Kidney (tissue), 14 donors: ENCODE results near the gene GALR2. TPM values are rescaled to one million over a fixed set of nuclear protein-coding genes. Genes with fewer than 3 reads are reported as not detected.
"Not testable (repeated sequence)": the region's sequence is repeated elsewhere in the genome, so short reads cannot be mapped to it uniquely, and the experiment has no call there.

Experiments
- DNase-seq, 5 donors: peaks; one replicate each; pipeline ENCODE4 v3.0.0-alpha.2; 2013 to 2020
- FAIRE-seq: peaks from 2 replicates; lab custom pipeline; 2012; peaks lifted over from hg19 to GRCh38; lab: Jason Lieb, UNC
- H3K27ac ChIP-seq, 2 donors: one replicate each; pipeline ENCODE4 v1.7.0; 2013; ENCODE audit warnings: low read depth in 2 of 2, low read length in 2 of 2, inconsistent platforms in 1 of 2
- H3K27me3 ChIP-seq: one replicate; pipeline ENCODE4 v1.7.1; 2013; ENCODE audit warnings: low read length, inconsistent platforms; ENCODE audit not compliant: control insufficient read depth, insufficient read depth
- H3K36me3 ChIP-seq, 3 donors: one replicate each; pipeline versions ENCODE4 v1.7.0 to v1.7.1; 2013; ENCODE audit warnings: low read length in 3 of 3, control low read depth in 1 of 3, inconsistent platforms in 1 of 3; ENCODE audit not compliant: insufficient read depth in 3 of 3, control insufficient read depth in 2 of 3
- H3K4me1 ChIP-seq, 3 donors: one replicate each; pipeline versions ENCODE4 v1.7.0 to v1.7.1; 2013; ENCODE audit warnings: low read length in 3 of 3, inconsistent platforms in 1 of 3, low read depth in 1 of 3; ENCODE audit not compliant: control insufficient read depth in 2 of 3, insufficient read depth in 2 of 3
- H3K4me3 ChIP-seq, 3 donors: one replicate each; pipeline versions ENCODE4 v1.7.0 to v1.8.1; 2013; ENCODE audit warnings: low read length in 3 of 3, control low read depth in 1 of 3, inconsistent platforms in 1 of 3
- H3K9ac ChIP-seq, 3 donors: one replicate each; pipeline versions ENCODE4 v1.7.0 to v1.7.1; 2013; ENCODE audit warnings: low read length in 3 of 3, control low read depth in 1 of 3, inconsistent platforms in 1 of 3
- H3K9me3 ChIP-seq, 3 donors: one replicate each; pipeline versions ENCODE4 v1.7.0 to v1.7.1; 2013; ENCODE audit warnings: low read length in 3 of 3, control low read depth in 1 of 3, inconsistent platforms in 1 of 3; ENCODE audit not compliant: control insufficient read depth in 2 of 3, insufficient read depth in 1 of 3
- intact Hi-C: fragments of 100-400 bp; cut with DNase I; formaldehyde crosslinking; loops from one replicate; pipeline ENCODE4 v1.11.1; 2022
- polyA plus RNA-seq: library from polyadenylated mRNA; stranded (reverse); fragments of 350-450 nt; fragmentation: Illumina TruSeq; extraction: RNeasy Lipid Tissue Mini Kit (QIAGEN cat#74804); gene quantifications from one replicate; pipeline ENCODE4 v1.2.3, GENCODE V29; 2014; ENCODE audit warnings: low read depth, low replicate concordance; ENCODE audit not compliant: insufficient read depth
- total RNA-seq: library from RNA; stranded (reverse); fragmentation: NEBNext Ultra II Directional; extraction: Animal tissue kit (Norgen Biotek cat#: 25700); gene quantifications from one replicate; pipeline ENCODE4 v1.2.1, GENCODE V29; 2021
- TF ChIP-seq, protein P1 (sequence below): IDR thresholded peaks from 3 replicates; pipeline ENCODE4 v1.5.1; 2012; ENCODE audit warnings: mild to moderate bottlenecking, moderate library complexity, borderline replicate concordance; ENCODE audit not compliant: insufficient read depth; ENCODE audit errors: extremely low read depth
- donor health status: control.
- donor health status: control.
- donor health status: control.
- donor health status: control.
- donor health status: control.
- donor health status: DM: yes; HTN: yes; CAD: no.
- donor health status: Normal renal cell carcinoma (clear cell type).

The GALR2 gene
- total and polyA plus RNA-seq, 2 donors from 2014 or later = not detected

DNA sequence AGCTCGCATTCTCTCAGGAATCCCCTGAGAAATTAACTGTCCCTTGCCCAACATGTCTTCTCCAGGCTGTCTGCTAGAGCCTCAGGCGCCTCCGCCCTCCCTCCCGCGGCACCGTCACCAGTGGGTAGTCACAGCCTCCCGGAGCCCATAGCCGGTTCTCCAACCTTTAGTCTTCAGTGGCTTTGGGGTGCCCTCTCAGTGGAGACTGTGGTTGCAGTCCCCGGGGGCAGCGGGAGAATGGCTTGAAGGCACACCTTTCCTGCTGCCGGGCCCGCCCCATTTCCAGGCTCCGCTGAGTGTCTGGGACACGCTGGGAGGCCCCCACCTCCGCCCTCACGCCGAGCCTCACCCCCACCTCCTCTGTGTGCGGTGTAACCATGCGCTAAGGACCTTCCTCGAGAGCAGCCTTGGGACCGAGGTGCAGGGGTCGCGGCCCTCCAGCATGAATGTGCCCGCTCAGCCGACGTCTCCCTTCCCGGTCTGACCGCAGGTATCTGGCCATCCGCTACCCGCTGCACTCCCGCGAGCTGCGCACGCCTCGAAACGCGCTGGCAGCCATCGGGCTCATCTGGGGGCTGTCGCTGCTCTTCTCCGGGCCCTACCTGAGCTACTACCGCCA, 1.7 kb downstream of the GALR2 start:
- Histone ChIP-seq H3K4me1 (peaks cover 0 to 23% (median 4%) of the 10 kb centered on the region in 3 donors), H3K27me3 (peaks cover 48% of the 10 kb centered on the region), H3K36me3 (no peaks in the 10 kb centered on the region), H3K4me3 (no peak overlapping the region), H3K9me3 (no peaks in the 10 kb centered on the region), H3K9ac (no peak overlapping the region), H3K27ac (no peak overlapping the region)
- intact Hi-C loops = no loop called here
- FAIRE-seq (no peak), DNase-seq (peak in 3 of 5 donors; percentile 13 to 65 (median 17))
- TF ChIP-seq, protein P1, sequence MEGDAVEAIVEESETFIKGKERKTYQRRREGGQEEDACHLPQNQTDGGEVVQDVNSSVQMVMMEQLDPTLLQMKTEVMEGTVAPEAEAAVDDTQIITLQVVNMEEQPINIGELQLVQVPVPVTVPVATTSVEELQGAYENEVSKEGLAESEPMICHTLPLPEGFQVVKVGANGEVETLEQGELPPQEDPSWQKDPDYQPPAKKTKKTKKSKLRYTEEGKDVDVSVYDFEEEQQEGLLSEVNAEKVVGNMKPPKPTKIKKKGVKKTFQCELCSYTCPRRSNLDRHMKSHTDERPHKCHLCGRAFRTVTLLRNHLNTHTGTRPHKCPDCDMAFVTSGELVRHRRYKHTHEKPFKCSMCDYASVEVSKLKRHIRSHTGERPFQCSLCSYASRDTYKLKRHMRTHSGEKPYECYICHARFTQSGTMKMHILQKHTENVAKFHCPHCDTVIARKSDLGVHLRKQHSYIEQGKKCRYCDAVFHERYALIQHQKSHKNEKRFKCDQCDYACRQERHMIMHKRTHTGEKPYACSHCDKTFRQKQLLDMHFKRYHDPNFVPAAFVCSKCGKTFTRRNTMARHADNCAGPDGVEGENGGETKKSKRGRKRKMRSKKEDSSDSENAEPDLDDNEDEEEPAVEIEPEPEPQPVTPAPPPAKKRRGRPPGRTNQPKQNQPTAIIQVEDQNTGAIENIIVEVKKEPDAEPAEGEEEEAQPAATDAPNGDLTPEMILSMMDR = no peak

DNA sequence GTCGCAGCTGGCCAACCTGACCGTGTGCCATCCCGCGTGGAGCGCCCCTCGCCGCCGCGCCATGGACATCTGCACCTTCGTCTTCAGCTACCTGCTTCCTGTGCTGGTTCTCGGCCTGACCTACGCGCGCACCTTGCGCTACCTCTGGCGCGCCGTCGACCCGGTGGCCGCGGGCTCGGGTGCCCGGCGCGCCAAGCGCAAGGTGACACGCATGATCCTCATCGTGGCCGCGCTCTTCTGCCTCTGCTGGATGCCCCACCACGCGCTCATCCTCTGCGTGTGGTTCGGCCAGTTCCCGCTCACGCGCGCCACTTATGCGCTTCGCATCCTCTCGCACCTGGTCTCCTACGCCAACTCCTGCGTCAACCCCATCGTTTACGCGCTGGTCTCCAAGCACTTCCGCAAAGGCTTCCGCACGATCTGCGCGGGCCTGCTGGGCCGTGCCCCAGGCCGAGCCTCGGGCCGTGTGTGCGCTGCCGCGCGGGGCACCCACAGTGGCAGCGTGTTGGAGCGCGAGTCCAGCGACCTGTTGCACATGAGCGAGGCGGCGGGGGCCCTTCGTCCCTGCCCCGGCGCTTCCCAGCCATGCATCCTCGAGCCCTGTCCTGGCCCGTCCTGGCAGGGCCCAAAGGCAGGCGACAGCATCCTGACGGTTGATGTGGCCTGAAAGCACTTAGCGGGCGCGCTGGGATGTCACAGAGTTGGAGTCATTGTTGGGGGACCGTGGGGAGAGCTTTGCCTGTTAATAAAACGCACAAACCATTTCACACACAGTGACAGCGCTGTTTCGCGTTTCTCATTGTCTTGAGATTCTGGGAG, 2.4 kb downstream of the GALR2 start:
- H3K9ac ChIP-seq = no peak overlapping the region
- FAIRE-seq (no peak), DNase-seq (peak in 4 of 5 donors; percentile 27 to 67 (median 43))
- TF ChIP-seq, protein P1 = no peak
- H3K9me3 ChIP-seq = no peaks in the 10 kb centered on the region
- H3K27ac ChIP-seq = no peak overlapping the region
- H3K36me3 ChIP-seq = no peaks in the 10 kb centered on the region
- intact Hi-C loops = no loop called here
- no peak overlapping the region for H3K4me3 ChIP-seq
- peaks cover 0 to 21% (median 4%) of the 10 kb centered on the region in 3 donors for H3K4me1 ChIP-seq
- H3K27me3 ChIP-seq = peaks cover 48% of the 10 kb centered on the region

- intact Hi-C loops = no loop called here
- TF ChIP-seq, protein P1 = no peak
- Histone ChIP-seq H3K4me1 (peaks cover 0 to 21% (median 4%) of the 10 kb centered on the region in 3 donors), H3K9me3 (no peaks in the 10 kb centered on the region), H3K27me3 (peaks cover 48% of the 10 kb centered on the region), H3K4me3 (no peak overlapping the region), H3K36me3 (no peaks in the 10 kb centered on the region), H3K27ac (no peak overlapping the region), H3K9ac (no peak overlapping the region)
- FAIRE-seq = no peak
- peak; percentile 12 to 63 (median 21) for DNase-seq
Measured at GRCh38 chr17:76077584-76078110, 3.1 kb downstream of the GALR2 start.

DNA sequence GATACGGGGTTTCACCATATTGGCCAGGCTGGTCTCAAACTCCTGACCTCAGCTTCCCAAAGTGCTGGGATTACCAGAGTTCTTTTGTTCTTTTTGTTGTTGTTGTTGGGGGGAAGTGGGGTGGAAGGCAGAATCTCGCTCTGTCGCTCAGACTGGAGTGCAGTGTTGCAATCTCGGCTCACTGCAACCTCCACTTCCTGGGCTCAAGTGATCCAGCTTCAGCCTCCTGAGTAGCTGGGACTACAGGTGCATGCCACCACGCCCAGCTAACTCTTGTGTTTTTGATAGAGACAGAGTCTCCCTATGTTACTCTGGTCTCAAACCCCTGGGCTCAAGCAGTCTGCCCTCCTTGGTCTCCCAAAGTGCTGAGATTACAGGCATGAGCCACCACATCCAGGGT, 3.8 kb downstream of the GALR2 start:
- intact Hi-C loops, H3K9ac ChIP-seq, H3K4me3 ChIP-seq, DNase-seq, H3K9me3 ChIP-seq, H3K36me3 ChIP-seq, FAIRE-seq, H3K27ac ChIP-seq: not testable (repeated sequence)
- H3K27me3 ChIP-seq = peaks cover 48% of the 10 kb centered on the region
- H3K4me1 ChIP-seq = peaks cover 0 to 21% (median 4%) of the 10 kb centered on the region in 3 donors
